Measurements from ENCODE around the gene TRIM2. TPM values are rescaled to one million over a fixed set of nuclear protein-coding genes. Genes with fewer than 3 reads are reported as not detected.

Gene TRIM2
- total and polyA plus RNA-seq, 2 experiments from 2014 or later: 22.0 to 61.5 TPM

- peaks cover 17% of the 10 kb centered on the region for H3K4me1 Mint-ChIP-seq
- Histone ChIP-seq H2AFZ (no peak overlapping the region), H3K4me1 (ENCODE audit: insufficient read depth) (no peaks in the 10 kb centered on the region), H3K4me3 (no peak overlapping the region), H4K20me1 (replicated peaks; ENCODE audit: insufficient read depth) (0 out of 2 replicates have a peak, but pooled peaks cover 7% of the 10 kb centered on the region), H3K4me2 (no peak overlapping the region), H3K27me3 (ENCODE audit: insufficient read depth) (no peaks in the 10 kb centered on the region), H3K27ac (ENCODE audit: low read depth) (no peak overlapping the region), H3K36me3 (ENCODE audit: insufficient read depth) (peaks cover 22% of the 10 kb centered on the region), H3K9me2 (ENCODE audit: insufficient read depth) (peaks cover 11% of the 10 kb centered on the region; the same call in 1 of the 2 replicates), H3F3A (replicated peaks; ENCODE audit: low read depth) (no peaks in the 10 kb centered on the region), H3K79me2 (replicated peaks; ENCODE audit: insufficient read depth) (peaks cover 10% of the 10 kb centered on the region; the same call in 1 of the 2 replicates)
- peaks cover 3% of the 10 kb centered on the region for H3K27me3 Mint-ChIP-seq (ENCODE audit: insufficient read depth, low read depth, poor library complexity)
- DNase-seq (ENCODE audit: low spot score) (no peak), ATAC-seq (no peak)
- no peak for TF ChIP-seq ZNF331 (CRISPR knock-in tag; IDR thresholded peaks at IDR 0.05; ENCODE audit: low read depth)
- TF ChIP-seq REST (IDR thresholded peaks at IDR 0.05; ENCODE audit: unreplicated experiment): no peak
- TF ChIP-seq STAT1 (IDR thresholded peaks at IDR 0.05; ENCODE audit: unreplicated experiment): no peak
- no peak for TF ChIP-seq POLR2AphosphoS5 (IDR thresholded peaks at IDR 0.05; ENCODE audit: low read depth)
- TF ChIP-seq ZNF462 (CRISPR knock-in tag; IDR thresholded peaks at IDR 0.05): no peak
- TF ChIP-seq EZH2 (IDR thresholded peaks at IDR 0.05; ENCODE audit: low read depth, unreplicated experiment): no peak
- no peak for TF ChIP-seq CREB1 (CRISPR knock-in tag; IDR thresholded peaks at IDR 0.05; ENCODE audit: low read depth)
- no peak for TF ChIP-seq JUNB (IDR thresholded peaks at IDR 0.05; ENCODE audit: unreplicated experiment)
- TF ChIP-seq ETS1 (IDR thresholded peaks at IDR 0.05): no peak
- no peak overlapping the region for H3K4me3 Mint-ChIP-seq
- H3K27ac Mint-ChIP-seq: no peak overlapping the region
- H3K36me3 Mint-ChIP-seq (ENCODE audit: low read depth): peaks cover 89% of the 10 kb centered on the region
- peaks cover 51% of the 10 kb centered on the region for H3K9me3 Mint-ChIP-seq
These were observed 92.9 kb downstream of the TRIM2 start for GRCh38 chr4:153297116-153297515.
